ENCODE measurements around the gene MAP1LC3A. TPM values are rescaled to one million over a fixed set of nuclear protein-coding genes. Genes with fewer than 3 reads are reported as not detected.
A peak's percentile ranks its signal among the peaks of the same experiment; 100 is the strongest.

MAP1LC3A gene
- total RNA-seq, 1 donor from 2014 or later, result 6.6 TPM

DNA sequence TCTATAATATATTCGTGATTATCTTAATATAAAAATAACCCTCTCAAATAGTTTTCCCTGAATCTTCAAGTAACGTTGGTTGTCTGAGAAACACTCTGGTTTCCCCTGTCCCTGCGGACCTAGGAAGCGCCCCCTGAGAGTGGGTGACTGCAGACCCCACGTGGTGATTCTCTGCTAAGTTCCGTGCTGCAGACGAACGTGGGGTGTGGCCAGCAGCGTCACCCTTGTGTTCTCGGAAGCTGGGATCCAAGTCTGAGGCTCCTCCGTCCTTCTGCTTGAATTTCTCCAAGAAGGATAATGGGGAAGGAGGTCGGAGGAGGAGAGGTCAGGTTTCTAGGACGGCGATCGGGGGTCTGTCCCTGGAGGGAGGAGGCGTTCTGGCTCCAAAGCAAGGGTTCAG is 16.6 kb upstream of the MAP1LC3A start:
- Histone ChIP-seq H3K27me3 (ENCODE audit: control insufficient read depth, insufficient read depth, low read length) (no peaks in the 10 kb centered on the region), H3K4me3 (ENCODE audit: low read depth, low read length) (no peak overlapping the region), H3K36me3 (ENCODE audit: control insufficient read depth, insufficient read depth, low read length) (peaks cover 15% of the 10 kb centered on the region)
- DNase-seq (ENCODE audit: low read depth) (no peak), FAIRE-seq (no peak)
- TF ChIP-seq, protein P1, sequence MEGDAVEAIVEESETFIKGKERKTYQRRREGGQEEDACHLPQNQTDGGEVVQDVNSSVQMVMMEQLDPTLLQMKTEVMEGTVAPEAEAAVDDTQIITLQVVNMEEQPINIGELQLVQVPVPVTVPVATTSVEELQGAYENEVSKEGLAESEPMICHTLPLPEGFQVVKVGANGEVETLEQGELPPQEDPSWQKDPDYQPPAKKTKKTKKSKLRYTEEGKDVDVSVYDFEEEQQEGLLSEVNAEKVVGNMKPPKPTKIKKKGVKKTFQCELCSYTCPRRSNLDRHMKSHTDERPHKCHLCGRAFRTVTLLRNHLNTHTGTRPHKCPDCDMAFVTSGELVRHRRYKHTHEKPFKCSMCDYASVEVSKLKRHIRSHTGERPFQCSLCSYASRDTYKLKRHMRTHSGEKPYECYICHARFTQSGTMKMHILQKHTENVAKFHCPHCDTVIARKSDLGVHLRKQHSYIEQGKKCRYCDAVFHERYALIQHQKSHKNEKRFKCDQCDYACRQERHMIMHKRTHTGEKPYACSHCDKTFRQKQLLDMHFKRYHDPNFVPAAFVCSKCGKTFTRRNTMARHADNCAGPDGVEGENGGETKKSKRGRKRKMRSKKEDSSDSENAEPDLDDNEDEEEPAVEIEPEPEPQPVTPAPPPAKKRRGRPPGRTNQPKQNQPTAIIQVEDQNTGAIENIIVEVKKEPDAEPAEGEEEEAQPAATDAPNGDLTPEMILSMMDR (IDR thresholded peaks at IDR 0.05; ENCODE audit: insufficient read depth, low read length, severe bottlenecking), result no peak

DNA sequence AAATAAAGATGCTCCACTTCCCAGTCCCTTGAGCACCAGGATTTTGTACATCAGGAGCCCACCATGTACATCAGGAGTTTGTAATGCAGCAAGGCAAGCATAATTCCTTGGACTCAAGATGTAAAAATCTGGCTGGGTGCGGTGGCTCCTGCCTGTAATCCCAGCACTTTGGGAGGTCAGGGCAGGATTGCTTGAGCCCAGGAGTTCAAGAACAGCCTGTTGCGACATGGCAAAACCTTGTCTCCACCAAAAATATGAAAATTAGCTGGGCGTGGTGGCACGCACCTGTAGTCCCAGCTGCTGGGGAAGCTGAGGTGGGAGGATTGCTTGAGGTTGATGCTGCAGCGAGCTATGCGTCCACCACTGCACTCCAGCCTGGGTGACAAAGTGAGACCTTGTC is 16.1 kb upstream of the MAP1LC3A start:
- TF ChIP-seq, protein P1 (IDR thresholded peaks at IDR 0.05; ENCODE audit: insufficient read depth, low read length, severe bottlenecking), result no peak
- FAIRE-seq (no peak), DNase-seq (ENCODE audit: low read depth) (no peak)
- Histone ChIP-seq H3K27me3 (ENCODE audit: control insufficient read depth, insufficient read depth, low read length) (no peaks in the 10 kb centered on the region), H3K36me3 (ENCODE audit: control insufficient read depth, insufficient read depth, low read length) (peaks cover 15% of the 10 kb centered on the region), H3K4me3 (ENCODE audit: low read depth, low read length) (no peak overlapping the region)

DNA sequence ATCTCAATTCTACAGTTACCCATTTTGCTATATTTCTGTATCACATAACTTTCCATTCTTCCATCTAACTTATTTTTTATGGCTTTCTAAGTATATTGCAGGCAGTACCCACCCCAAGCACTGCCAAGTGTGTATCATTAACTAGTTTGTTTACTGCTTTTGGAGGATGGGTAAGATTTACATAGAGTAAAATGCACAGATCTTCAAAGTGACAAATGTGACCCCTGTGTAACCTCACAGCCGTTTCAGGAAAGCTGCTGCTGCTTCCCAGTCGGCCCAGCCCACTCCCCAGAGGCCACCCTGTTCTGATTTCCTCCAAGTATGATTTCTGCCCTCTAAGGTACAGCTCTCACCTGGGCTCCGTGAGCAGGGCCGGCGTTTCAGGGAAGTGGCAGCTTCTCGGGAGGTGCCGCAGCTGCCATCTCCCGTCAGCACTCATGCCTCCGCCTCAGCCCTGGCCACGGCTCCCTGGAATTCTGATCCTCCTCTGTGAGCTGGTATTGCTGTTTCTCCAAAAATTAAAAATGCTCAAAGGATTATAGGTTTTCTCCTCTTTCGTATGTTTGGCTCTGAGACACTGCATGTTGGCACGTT is 15.0 kb upstream of the MAP1LC3A start:
- peaks cover 15% of the 10 kb centered on the region for H3K36me3 ChIP-seq (ENCODE audit: control insufficient read depth, insufficient read depth, low read length)
- TF ChIP-seq, protein P1 (IDR thresholded peaks at IDR 0.05; ENCODE audit: insufficient read depth, low read length, severe bottlenecking), result no peak
- no peaks in the 10 kb centered on the region for H3K27me3 ChIP-seq (ENCODE audit: control insufficient read depth, insufficient read depth, low read length)
- no peak for DNase-seq (ENCODE audit: low read depth)
- no peak overlapping the region for H3K4me3 ChIP-seq (ENCODE audit: low read depth, low read length)
- no peak for FAIRE-seq

DNA sequence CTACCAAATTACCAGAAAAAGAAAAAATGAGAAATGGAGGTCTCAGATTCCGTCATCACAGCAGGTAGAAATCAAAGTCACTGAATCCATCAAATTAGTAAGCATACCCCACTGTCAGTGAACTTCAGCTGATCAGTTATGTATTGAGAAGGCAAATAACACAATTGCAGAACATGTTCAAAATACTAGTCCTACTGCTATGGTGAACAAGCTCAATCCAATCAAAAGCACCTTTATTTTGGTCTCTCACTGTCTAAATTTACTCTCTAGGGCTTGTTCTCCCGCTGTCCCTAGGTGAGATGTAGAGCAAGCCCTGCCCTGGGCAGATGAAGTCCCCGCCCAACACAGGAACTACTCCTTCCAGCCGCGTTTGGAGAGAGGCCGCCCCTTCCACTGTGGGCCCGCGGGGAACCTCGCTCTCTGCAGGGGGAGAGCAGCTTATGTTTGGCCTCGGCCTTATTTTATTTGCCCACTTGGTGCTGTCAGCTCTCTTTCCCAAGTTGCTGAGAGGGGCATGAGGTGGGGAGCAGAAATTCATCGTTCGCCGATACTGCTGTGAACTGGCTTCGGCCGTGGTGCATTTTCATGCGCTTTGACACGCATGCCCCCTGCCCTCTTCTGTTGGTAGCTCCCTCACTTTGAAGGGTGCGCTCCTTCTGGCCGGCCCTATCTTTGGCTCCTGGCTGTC is 14.3 kb upstream of the MAP1LC3A start:
- FAIRE-seq, result no peak
- no peaks in the 10 kb centered on the region for H3K27me3 ChIP-seq (ENCODE audit: control insufficient read depth, insufficient read depth, low read length)
- TF ChIP-seq, protein P1 (IDR thresholded peaks at IDR 0.05; ENCODE audit: insufficient read depth, low read length, severe bottlenecking), result no peak
- DNase-seq (ENCODE audit: low read depth), result no peak
- H3K36me3 ChIP-seq (ENCODE audit: control insufficient read depth, insufficient read depth, low read length), result peaks cover 10% of the 10 kb centered on the region
- peak overlapping the region; percentile 13 for H3K4me3 ChIP-seq (ENCODE audit: low read depth, low read length)

DNA sequence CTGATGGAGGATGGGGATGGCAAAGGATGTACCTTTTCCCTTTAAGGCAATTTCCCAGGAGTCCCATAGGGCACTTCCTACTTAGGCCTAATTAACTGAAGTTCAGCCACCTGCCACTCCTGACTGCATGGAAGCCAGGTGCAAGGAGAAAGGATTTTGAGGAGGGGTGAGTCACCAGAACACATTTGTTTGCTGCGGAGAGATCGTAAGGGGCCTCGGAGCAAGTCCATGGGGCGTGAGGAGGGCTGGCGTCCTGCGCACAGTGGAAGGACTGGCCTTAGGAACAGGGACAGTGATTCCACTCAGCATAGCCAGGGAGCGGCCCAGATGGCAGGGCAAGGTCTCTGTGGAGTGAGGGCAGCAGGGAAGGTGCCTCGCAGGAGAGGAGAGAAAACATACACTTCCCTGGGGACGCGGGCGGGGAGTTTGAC is 11.8 kb upstream of the MAP1LC3A start:
- Histone ChIP-seq H3K36me3 (ENCODE audit: control insufficient read depth, insufficient read depth, low read length) (no peaks in the 10 kb centered on the region), H3K4me3 (ENCODE audit: low read depth, low read length) (no peak overlapping the region), H3K27me3 (ENCODE audit: control insufficient read depth, insufficient read depth, low read length) (no peaks in the 10 kb centered on the region)
- no peak for DNase-seq (ENCODE audit: low read depth)
- FAIRE-seq, result no peak
- TF ChIP-seq, protein P1 (IDR thresholded peaks at IDR 0.05; ENCODE audit: insufficient read depth, low read length, severe bottlenecking), result no peak
